Measurements from ENCODE around the gene PCLO. TPM values are rescaled to one million over a fixed set of nuclear protein-coding genes. Genes with fewer than 3 reads are reported as not detected.

Gene PCLO
- total and polyA plus RNA-seq, 9 of the 15 experiments (the other 6 are each of a cell fraction or from before 2014, with no cell fraction given), result under 0.01 to 0.01 TPM; not detected in 7

DNA sequence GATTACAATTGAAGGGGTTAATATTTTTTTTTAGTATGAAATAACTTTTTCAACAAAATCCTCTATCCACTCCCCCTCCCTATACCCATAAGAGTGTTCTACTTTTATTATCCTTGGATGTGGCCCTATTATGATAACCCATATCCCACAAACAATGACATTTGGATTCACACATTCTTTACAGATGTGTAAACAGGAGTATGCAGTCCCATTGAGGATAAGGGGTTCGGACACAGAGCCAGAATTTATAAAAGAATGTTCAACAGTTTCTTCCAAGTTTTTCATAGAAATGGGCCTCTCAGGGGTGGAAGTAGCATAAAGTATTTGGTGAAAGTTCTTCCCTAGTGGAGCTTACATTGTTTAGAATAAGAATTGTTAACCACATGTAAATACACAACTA, 16.1 kb upstream of the PCLO start:
- BruUV-seq (replicated peaks), result no TSS peak
- H3K79me2 ChIP-seq (ENCODE audit: control insufficient read depth, insufficient read depth, low read length), result no peaks in the 10 kb centered on the region

More for the DNA sequence above, 16.1 kb upstream of the PCLO start:
- no peaks in the 10 kb centered on the region for H3K27me3 ChIP-seq (ENCODE audit: control insufficient read depth in 2 of 2, insufficient read depth in 2 of 2, low read length in 2 of 2)
- H3K9me1 ChIP-seq (ENCODE audit: control insufficient read depth, insufficient read depth, low read length), result no peaks in the 10 kb centered on the region
- no peak overlapping the region for H3K4me3 ChIP-seq
- no peak overlapping the region for H2AFZ ChIP-seq (ENCODE audit: low read depth, low read length)
- ChIA-PET POLR2A (no interaction called here), CTCF (ENCODE audit: low intra/inter-chr PET ratio) (no interaction called here)
- DNase-seq (ENCODE audit: extremely low read depth in 1 of 4, low spot score in 3 of 4) (no peak), FAIRE-seq (no peak), ATAC-seq (no peak)
- H3K9ac ChIP-seq (ENCODE audit: insufficient read depth in 1 of 2, low read depth in 2 of 2, low read length in 2 of 2), result no peak overlapping the region
- no peaks in the 10 kb centered on the region; the same call in 1 of the 2 replicates for H3K9me3 ChIP-seq (replicated peaks; ENCODE audit: control insufficient read depth, insufficient read depth, low read depth, low read length)
- no peak overlapping the region for H3K27ac ChIP-seq (ENCODE audit: extremely low read depth, low read depth, low read length)
- intact Hi-C loops (cut with micrococcal nuclease) (no loop called here), in situ Hi-C loops (cut with MboI) (no loop called here)
- TF ChIP-seq STAT5B (CRISPR knock-in tag; IDR thresholded peaks at IDR 0.05) (no peak), ZNF609 (CRISPR knock-in tag; IDR thresholded peaks at IDR 0.05; ENCODE audit: borderline replicate concordance) (no peak), MED1 (CRISPR knock-in tag; IDR thresholded peaks at IDR 0.05; ENCODE audit: borderline replicate concordance) (no peak), ZSCAN32 (CRISPR knock-in tag; IDR thresholded peaks at IDR 0.05) (no peak), CCNT2 (IDR thresholded peaks at IDR 0.05; ENCODE audit: borderline replicate concordance, extremely low read depth, insufficient read length, low read depth, low read length) (no peak), HMG20A (CRISPR knock-in tag; conservative IDR thresholded peaks at IDR 0.05) (no peak), SP1 (CRISPR knock-in tag; IDR thresholded peaks at IDR 0.05) (no peak), E2F3 (CRISPR knock-in tag; IDR thresholded peaks at IDR 0.05) (no peak), NEUROD1 (IDR thresholded peaks at IDR 0.05; ENCODE audit: borderline replicate concordance, low read depth, low read length, partially characterized antibody) (no peak), FOXM1 (IDR thresholded peaks at IDR 0.05; ENCODE audit: low read depth) (no peak), FOXM1 (CRISPR knock-in tag; IDR thresholded peaks at IDR 0.05; ENCODE audit: low read depth) (no peak)
- 0% methylated on average over 1 of the region's 1 CpG for WGBS (ENCODE audit: insufficient coverage, low coverage, missing lambda C conversion rate)
- no peaks in the 10 kb centered on the region for H3K4me1 ChIP-seq (replicated peaks in 1 of 2; ENCODE audit: control insufficient read depth in 2 of 2, insufficient read depth in 2 of 2, low read length in 2 of 2)
- H3K36me3 ChIP-seq (ENCODE audit: control insufficient read depth, insufficient read depth, low read length), result no peaks in the 10 kb centered on the region
- H3K4me2 ChIP-seq (ENCODE audit: insufficient read depth, low read length), result no peak overlapping the region
- no peaks in the 10 kb centered on the region for H4K20me1 ChIP-seq (replicated peaks; ENCODE audit: control insufficient read depth, insufficient read depth, low read length)
